Middle frontal gyrus (tissue), 1 donor: ENCODE data around the gene PLCB1.
"Not testable (repeated sequence)": the region's sequence is repeated elsewhere in the genome, so short reads cannot be mapped to it uniquely, and the experiment has no call there.

Experiments used
- DNase-seq: peaks from one replicate; pipeline ENCODE4 v3.0.0-alpha.2; 2015; ENCODE audit warnings: low spot score; ENCODE audit errors: extremely low spot score

The PLCB1 gene

DNA sequence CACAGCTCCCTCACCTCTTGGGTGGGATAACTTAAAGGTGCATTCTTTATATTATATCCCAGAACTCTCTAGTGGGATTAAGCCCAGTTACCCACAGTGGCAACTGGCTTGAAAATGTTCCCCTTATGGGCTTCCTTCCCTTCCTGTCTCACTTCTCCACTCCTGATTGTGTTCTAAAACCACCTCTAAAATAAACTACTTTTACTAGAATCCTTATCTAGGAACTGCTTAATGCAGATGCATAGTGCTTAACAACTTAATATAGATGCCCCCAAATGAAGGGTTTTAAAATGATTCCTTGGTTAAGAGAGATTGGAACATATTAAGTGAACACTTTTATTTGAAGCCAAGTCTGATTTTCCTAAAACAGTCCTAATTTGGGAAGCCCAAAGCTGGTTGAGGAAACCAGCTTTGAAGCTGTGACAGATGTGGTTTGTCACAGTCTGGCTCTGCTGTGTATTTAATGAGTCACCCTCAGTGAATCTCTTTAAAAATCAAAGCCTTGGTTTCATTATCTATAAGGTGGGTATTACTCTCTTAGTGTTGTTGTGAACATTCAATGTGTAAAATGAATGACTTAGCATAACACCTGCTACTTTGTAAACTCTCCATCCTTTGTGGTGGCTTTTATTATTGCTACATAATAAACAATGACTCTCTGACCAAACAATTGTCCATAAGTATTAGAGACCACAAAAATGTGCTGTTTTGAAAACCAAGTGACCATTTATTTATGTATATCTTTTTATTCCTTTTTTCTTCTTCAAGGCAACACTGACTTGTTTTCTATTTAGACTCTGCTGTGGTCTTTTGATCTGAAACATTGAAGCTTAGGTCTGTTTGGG, 24.4 kb downstream of the PLCB1 start:
- DNase-seq: no peak

DNA sequence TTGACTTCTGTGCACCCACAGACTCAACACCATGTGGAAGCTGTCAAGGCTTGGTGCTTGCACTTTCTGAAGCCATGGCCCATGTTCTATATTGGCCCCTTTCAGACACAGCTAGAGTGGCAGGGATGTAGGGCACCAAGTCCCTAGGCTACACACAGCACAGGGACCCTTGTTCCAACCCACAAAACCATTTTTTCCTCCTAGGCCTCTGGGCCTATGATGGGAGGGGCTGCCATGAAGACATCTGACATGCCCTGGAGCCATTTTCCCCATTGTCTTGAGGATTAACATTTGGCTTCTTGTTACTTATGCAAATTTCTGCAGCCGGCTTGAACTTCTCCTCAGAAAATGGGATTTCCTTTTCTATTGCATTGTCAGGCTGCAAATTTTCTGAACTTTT, 27.2 kb downstream of the PLCB1 start:
- not testable (repeated sequence) for DNase-seq

DNA sequence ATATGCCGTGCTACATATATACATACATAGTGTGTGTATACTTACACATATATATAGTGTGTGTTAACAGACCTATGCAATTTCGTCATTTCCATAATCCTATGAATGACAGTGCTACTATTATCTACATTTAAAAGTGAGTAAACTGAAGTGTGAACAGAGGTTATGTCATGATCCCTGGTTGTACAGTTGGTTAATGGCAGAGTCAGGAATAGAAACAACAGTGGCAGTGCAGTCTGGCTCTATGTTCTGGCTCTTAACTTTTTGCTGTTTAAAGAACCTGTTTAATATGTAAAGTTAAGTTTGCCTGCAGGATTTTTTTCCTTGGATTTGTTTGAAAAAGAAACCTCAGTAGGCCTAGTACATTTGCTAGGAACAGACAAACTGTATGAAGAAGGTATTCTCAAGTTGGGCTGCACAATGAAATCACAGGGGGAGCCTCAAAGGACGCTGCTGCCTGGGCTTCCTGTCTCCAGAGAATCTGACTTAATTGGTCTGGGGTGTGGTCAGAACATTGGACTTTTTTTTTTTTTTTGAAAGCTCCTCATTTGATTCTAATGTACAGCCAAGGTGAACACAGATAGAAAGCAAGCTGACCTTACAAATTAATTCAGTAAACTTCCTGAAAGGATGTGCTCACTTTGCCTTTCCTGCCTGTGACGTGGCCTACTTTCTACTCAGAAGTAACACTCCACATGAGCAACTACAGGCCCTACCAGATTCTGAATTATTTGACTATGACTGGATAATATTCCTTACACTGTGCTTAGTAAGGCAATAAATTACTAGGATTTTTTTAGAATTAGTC, 29.4 kb downstream of the PLCB1 start:
- no peak for DNase-seq

DNA sequence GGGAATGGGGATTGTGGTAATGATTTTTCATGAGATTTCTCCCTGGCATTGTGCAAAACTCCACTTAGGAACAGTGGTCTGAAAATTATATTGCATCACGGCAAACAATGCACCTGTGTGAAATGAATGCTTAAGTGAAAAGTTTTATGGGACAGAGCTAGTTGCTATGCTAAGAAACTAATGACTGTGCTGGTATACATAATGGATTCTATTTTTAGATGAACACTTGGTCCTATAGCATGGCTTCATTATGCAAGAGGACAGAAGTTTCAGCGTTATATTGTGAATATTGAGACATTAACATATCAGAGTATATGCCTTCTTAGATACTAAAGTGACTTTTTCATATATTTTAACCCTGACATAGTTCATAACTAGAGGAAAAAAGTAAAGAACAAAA, 30.5 kb downstream of the PLCB1 start:
- DNase-seq: no peak

DNA sequence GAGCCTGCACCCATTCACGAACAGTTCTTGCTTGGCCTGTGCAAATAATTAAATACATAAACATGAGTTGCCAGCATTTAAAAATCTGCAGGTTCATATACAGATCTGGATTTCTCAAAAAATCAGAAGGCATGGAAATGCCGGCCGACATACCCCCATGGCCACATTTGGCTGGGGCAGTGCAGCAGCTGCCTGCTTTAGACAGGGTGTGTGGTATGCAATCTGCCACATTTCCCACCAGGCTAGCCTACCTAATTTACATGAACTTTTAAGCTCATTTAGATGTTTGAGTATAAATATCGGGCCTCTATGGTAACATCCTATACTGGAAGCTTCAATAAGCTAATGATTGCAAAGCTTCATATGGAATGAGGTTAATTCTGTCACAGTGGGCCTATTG, 31.5 kb downstream of the PLCB1 start:
- DNase-seq: no peak

DNA sequence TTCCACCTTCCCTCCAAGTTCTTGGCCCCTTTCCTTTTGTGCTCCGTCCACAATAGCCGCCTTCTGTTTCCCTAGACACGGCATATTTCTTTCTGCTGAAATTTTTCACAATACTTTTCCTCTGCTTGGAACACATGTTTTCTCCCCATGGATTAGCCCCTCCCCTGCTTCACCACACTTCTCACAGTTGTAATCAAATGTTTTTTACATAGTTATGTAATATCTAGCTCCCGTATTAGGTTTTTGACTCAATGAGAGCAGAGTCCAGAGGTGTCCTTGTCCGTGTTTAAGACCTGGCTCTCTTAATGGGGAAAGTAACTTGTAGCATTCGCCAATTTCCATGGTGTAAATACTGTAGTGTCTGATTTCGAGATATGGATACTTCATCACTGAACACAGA, 34.7 kb downstream of the PLCB1 start:
- no peak for DNase-seq

DNA sequence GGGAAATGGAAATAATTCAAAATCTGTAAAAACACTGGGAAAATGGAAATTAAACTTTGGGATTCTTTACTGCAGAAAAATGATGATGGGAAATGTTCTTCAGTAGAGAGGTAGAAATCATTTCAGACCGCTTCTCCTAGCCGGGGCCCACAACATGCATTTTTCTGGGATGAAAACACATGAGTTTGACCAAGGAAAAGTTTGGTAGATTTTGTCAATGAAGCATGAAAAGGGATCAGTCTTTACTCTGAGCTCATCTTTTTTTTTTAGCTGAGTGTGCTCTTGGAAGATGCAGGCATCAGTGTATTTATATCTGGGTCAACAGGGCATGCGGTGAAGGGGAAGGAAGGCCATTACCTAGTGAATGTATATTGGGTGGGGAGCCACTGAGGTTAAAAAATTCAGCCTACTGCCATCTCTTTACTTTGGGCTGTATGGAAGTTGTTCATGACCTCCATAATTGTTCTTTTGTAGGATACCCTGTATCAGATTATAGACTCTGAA, 36.8 kb downstream of the PLCB1 start:
- DNase-seq: no peak

DNA sequence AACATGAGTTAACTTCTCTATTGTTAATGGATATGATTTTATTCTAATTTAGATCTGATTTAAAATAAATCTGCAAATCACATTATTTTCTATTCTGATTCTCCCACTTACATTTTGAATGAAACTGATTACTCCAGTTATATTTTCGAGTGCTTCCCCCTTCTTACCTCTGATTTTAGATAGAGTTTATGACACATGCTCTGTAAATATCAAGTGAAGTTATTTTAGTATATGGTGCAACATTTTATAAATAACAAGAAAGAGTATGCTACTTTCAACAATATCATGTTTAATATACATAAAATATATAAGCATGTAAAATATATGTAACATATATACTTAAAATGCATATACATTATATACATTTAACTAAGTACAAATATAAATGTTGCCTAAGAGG, 38.9 kb downstream of the PLCB1 start:
- DNase-seq: no peak

DNA sequence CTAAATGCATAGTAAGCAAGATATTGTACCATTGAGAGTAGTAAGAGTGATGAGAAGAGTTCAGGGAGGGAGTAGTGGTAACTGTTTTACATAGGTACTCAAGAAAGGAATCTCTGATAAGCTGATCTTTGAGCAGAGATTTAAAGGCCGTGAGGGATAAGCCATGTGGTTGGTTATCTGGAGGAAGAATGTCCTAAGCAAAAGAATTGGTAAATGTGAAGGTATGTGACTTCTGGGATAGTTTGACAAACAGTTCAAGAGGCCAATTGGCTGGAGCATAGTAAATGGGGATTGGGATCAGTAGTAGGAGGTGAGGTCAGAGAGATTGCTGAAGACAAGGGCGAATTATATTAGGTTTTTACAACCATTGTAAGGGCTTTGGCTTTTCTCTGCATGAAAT, 40.1 kb downstream of the PLCB1 start:
- no peak for DNase-seq

DNA sequence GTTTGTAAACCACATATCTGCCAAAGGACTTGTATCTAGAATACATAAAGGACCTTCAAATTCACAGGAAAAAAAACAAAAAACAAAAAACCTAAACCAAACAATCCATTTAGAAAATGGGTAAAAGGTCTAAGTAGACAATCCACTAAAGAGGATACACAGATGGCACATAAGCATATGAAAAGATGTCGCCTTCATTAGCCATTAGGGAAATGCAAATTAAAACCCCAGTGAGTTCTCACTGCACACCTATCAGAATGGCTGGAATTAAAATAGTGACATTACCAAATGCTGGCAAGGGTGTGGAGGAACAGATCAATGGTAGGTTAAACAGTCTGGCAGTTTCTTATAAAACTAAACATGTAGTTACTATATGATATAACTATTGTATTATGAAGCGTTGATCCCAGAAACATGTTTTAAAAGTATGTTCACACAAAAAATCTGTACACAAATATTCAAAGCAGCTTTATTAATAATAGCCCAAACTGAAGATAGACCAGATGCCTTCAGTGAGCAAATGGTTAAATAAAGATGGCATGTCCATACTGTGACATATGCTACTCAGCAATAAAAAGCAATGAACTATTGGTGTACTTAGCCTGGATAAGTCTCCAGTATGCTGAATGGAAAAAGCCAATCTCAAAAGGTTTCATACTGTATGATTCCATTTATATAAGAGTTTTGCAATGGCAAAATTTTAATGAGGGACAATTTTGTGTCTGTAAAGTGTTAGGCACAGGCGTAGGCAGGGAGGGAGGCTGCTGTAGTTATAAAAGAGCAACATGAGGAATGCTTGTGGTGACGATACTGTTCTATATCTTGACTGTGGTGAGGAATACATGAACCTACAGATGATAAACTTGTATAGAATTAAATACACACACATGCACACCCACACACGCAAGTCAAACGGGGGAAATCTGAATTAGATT, 43.9 kb downstream of the PLCB1 start:
- DNase-seq: no peak

DNA sequence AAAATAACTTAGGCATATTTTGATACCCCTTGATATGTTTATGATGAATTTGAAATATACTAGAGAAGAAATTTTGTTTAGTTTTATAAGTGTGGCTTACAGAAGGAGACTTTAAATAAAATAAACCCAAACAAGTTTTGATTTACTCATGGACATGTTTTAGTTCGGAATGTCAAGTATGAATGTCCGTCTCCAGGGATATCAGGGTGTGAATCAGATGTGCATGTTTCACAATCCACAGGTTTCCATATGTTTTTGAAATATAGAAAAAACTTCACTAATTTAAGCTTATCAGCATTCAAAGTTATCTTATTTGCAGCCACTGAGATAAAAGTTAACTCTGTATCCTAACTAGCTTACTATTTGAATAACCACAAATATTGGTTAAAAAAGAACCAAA, 51.5 kb downstream of the PLCB1 start:
- no peak for DNase-seq

DNA sequence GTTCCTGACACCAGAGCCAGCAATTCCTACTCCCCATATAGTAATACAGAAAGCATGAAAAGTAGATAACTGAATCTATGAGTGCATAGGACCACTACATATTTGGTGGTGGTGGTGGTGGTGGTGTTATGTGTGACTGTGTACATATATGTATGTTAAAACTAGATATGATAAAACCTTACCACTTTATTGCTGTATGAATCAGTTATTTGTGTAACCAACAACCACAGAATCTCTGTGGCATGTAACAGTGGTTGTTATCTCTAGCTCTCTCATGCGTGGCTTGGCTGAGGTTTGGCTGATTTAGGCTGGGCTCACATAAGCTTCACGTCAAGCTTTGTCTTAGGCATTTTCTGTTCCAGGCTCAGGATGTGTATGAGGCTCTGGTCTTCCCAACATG, 55.7 kb downstream of the PLCB1 start:
- no peak for DNase-seq

DNA sequence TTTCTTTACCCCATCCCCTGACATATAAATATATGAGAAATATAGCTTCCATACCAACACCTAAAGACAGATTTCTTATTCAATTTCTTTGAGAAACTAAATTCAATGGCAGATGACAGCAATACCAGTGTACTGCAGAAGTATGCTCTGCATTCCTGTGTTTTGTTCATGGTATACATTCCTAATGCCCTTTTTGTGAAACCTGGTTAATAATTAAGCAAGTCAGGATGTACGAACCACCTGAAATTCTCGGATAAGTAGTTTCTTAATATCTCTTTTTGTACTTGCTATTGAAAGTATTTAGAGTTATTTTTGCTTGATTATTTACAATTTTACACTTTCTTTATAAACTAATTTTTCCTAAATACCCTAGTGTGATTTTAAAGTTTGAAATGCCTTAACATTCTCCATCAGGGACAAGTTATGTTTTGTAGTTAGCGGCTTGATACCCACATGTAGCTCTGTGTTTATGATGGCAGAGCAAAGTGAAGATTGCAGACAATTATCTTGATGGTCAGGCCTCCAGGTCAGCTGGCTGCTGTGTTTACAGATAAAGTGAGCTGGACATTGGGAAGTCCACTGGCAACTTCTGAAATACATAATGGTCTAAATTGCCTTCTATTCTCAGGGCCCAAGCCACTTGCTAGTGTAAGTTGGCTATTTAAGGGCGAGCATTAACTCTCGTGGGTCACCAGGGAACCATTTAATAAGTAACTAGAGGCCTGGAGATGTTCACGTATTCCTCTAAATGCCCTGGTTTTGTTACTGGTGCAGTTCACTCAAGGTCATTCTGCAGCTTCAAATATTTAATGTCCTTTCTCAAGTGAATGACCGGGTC, 58.2 kb downstream of the PLCB1 start:
- no peak for DNase-seq

DNA sequence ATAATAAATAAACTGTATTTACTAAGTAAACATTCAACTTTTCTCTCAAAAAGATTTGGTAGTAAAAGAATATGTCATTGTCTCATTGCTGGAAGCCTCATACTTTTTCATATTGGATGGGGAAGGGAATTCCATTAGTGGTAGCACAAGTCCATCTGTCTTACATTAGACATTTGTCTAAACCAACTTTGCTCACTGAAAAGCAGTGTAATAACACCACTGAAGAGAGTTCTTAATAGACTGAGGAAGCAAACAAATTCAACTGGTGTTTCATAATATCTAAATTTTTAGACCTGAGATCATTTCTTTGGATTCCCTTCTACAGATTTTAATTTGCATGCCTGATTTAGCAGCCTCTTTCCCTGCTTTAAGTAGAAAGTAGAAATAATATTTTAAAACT, 62.7 kb downstream of the PLCB1 start:
- DNase-seq: no peak

DNA sequence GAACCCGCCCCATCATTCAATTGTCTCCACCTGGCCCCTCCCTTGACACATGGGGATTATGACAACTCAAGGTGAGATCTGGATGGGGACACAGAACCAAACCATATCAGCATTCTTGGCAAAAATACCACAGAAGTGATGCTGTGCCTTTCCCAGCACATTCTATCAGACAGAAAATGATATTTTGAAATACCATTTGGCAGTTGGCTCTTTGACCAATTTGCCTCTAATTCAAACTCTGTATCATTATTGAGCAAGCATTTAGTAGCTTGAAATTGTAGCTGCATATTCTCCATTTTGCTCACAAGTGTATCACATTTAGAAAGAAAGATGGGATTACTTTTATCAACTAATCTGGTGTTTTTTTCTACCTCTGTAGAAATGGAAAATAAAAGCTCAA, 64.0 kb downstream of the PLCB1 start:
- no peak for DNase-seq

DNA sequence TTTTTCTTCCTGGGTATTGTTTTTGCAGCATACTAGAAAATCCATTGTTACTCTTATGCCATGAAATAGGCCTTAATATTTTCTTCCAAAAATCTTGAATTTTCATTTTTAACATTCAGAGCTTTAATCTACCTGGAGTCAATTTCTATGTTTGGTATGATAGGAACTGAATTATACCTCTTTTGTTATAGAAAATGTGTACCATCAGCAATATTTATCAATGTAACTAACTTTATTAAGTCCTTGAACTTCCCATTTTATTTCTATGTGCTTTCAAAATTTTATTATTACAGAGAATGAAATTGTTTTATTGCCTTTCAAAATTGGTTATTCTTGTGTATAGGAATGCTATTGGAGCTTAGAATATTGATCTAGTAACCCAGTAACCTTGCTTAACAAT, 68.2 kb downstream of the PLCB1 start:
- DNase-seq: no peak

DNA sequence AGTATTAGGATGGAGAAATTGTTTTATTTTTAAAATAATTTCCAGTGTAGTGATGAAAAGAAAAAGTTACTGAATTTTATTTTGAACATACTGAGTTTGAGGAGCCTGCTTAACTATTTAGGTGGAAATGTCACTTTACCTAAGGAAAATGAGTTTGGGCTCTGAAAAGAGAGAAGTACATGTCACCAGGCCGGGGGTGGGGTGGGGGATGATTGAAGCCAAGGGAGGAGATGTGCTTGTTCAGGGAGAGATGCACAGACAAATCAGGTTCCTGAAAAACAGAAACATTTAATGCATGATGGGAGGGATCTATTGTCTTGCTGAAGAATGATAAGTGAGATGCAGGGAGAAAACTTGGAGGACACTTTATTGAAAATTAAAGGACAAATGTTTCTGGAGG, 71.3 kb downstream of the PLCB1 start:
- no peak for DNase-seq

DNA sequence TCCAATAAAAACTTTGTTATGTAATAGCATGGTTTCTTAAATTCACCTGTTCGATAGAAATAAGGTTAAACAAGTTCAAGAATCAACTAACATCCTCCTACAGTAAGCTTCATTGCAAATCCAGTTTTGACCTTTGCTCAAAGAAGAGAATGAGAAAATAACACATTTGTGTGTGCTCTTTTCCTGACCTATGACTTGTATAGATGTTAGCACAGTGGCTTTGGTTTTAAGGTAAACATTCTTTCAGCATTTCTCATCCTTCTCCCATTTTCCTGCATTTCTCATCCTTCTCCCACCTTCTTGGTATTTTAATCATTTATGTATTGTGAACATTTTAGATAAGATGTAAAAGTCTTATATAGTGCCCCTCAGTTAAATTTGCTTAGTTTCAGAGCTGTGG, 73.9 kb downstream of the PLCB1 start:
- no peak for DNase-seq

DNA sequence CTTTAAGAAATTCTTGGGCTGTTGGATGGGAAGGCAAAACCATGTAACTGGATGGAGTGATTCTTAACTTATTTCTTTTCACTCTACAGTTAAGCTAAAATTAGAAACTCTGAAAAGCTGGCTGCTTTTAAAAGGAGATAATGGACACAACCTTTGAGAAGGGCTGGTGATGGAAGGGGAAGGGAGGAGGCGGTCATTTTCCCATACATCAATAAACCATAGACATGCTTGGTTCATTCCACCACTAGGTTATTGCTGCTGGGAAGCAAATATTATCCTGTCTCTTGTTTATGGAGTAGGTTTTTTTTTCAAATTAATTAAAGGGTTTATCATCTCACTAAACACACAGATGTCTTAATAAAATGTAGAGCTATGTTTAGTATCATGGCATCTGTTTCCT, 76.2 kb downstream of the PLCB1 start:
- DNase-seq: no peak

DNA sequence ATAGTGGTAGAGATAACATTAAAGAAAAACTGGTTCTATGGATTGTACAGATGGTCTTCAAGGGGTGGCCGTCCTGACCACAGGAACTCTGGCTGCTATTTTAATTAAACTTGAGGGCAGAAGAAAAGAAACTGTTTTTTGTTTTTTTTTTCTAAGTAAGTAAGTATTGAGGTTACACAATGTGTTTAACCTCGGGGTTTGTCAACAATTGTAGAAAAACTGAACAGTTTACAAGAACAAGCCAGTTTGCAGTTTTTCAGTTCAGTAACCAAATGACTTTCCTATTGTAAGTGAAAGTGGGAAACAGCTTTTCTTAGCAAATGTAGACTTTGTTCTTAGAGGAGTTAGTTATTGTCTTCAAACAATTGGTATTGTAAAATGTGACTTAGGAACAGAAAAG, 77.0 kb downstream of the PLCB1 start:
- no peak for DNase-seq

DNA sequence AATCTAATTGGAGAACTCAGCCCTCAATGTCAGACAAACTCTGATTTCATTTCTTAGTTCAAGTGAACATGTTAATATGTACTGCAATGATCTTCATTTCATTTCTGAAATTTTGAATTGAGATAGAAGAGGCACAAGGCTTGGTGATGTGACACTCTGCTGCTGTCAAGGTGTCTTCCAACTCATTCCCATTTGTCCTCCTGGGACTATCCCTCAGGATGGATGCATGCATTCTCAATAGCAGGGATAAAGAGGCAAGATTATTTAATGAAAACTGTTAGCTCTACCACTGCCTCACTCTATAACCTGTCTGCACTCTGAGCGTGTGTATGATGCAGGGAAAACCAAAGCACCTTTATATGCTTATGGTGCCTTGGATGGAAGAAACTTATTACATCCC, 78.7 kb downstream of the PLCB1 start:
- DNase-seq: no peak
